GM19025 (cell line): ENCODE results near the gene SCNN1G.

ENCODE experiments used
- ATAC-seq: cut with Tn5 transposase; IDR thresholded peaks from one replicate; pipeline ENCODE4 v1.9.1; 2021; ENCODE audit warnings: mild to moderate bottlenecking, low read depth, moderate library complexity; ENCODE audit not compliant: unreplicated experiment

The SCNN1G gene

GRCh38 chr16:23149993-23150364 lies 32.6 kb upstream of the SCNN1G start:
- no peak for ATAC-seq

DNA sequence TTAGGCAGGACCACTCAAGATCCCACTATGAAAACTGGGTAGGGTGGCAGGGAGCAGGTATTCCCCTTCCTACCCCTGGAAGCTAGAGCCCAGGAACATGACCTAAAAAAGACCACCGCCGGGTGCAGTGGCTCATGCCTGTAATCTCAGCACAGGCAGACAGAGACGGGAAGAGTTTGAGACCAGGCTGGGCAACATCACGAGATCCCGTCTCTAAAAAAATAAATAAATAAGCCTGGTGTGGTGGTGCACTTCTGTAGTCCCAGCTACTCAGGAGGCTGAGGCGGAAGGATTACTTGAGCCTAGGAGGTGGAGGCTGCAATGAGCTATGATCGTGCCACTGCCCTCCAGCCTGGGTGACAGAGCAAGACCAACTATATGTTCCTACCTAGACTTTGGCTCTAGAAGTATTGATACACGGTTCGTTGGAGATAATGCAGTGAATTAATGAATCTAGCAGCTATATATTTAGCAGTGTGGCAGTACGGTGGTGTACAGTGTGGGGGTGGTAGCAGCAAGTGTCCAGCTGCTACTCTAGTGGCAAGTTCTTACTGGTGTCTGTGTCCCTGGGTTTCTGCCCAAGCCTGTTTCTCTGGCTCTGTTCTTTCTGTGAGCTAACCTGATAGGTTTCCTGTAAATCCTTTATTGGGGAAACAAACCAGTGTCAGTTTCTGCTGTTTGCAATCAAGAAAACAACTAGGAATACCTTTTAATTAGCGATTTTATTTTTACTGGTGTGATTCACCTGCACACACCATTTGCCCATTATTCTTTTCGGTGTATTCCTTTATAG lies 30.0 kb upstream of the SCNN1G start:
- ATAC-seq = no peak

DNA sequence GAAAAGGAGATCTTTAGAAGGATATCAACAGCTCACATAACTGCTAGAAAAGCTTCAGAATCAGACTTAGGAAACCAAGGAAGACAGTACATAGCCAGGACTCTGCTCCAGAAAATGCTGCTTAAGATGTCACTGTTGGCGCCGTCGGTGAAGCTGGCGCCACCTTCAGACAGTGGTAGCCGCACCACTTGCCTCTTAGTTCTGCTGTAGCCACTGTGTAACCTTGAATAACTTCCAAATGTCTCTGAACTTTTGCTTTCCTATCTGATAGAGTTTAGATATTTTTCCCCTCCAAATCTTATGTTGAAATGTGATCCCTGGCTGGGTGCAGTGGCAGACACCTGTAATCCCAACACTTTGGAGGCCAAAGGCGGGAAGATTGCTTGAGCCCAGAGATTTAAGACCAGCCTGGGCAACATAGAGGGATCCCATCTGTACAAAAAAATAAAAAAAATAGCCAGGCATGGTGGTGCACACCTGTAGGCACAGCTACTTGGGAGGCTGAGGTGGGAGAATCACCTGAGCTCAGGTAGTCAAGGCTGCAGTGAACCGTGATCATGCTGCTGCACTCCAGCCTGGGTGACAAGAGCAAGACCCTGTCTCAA lies 27.0 kb upstream of the SCNN1G start:
- no peak for ATAC-seq

GRCh38 chr16:23156110-23156509 lies 26.4 kb upstream of the SCNN1G start:
- ATAC-seq = no peak

GRCh38 chr16:23156946-23157460 lies 25.5 kb upstream of the SCNN1G start:
- ATAC-seq = no peak

DNA sequence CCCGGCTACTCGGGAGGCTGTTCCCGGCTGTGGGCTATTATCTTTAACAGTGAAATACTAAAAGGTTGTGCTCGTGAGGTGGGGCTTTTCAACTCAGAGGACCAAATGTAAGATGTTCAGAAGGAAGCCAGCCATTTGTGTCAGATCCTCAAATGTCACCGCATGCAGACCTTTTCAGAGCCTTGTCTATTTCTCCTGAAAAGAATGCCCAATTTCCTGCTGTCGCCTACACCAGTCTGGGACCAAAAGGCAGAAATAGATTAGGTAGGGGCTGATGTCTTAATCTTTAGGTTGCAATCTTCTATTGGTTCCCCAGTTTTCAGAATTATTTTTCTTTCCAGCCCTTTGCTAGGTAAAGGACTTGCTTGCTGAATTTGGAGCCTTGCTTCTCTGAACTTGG lies 24.4 kb upstream of the SCNN1G start:
- no peak for ATAC-seq

GRCh38 chr16:23160082-23160481 lies 22.5 kb upstream of the SCNN1G start:
- ATAC-seq = no peak

DNA sequence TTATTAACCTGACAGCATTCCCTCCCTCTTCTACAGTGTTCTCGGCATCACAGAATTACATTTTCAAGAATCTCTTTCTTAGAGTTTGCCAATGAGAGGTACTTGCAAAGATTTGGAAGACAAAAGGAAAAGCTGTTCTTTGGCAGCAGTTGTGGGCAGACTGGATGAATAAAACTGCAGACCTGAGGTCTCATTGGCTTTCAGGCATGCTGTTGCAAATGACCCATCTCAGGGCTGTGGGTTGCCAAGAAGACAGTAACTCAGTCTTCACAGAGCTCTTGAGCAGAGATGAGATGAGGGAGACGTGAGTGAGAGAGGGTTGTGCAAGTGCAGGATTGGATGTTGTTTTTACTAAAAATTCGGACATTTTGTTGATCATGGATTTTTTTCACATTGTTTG lies 22.0 kb upstream of the SCNN1G start:
- no peak for ATAC-seq

DNA sequence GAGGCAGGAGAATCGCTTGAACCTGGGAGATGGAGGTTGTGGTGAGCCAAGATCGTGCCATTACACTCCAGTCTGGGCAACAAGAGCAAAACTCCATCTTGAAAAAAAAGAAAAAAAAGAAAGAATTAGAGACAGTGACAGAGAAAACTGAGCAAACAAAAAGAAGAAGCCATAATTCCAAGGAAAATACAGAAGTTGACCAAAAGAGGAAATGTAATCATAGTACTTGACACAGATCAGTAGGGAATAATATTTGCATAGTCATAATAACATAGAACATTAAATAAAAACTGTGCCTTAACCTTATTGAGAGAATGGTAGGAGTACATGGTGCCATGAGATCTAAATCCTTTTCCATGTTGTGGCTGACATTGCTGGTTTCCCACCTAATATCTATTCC lies 18.6 kb upstream of the SCNN1G start:
- no peak for ATAC-seq

DNA sequence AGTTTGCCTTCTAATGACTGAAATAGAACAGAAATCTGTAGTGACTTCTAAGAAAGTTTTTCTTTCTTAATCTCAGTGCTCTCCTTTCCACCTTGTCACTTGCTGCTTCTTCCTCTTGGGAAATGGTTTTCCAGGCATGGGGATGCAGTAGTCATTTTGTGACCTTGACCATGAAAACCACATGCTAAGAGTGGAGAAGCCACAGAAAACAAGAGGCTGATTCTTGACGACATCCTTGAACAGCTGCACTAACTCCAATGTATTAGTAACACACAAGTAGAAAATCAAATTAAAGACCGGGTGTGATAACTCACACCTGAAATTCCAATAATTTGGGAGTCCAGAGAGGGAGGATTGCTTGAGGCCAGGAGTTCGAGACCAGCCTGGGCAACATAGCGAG lies 17.8 kb upstream of the SCNN1G start:
- no peak for ATAC-seq

GRCh38 chr16:23172583-23172982 lies 10.0 kb upstream of the SCNN1G start:
- no peak for ATAC-seq

- no peak for ATAC-seq
Observed at GRCh38 chr16:23172994-23173393, 9.6 kb upstream of the SCNN1G start.

DNA sequence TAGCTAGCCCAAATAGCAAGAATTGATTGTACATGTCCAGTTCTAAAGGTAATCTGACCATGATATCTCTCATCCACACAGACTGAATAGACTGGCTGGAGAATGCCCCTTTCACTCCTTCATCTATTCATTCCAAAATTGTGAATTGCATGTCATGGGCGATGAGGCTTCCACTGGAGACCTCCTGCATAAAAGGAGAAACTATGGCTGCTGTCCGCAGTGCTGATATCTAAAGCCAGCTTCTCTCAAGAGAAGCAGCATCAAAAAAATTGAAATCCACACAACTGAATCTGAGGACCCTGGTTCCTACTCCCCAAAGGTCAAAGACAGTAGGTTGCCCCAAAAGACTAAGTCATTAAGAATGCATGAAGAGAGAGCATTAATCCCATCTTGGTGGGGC lies 7.9 kb upstream of the SCNN1G start:
- no peak for ATAC-seq

DNA sequence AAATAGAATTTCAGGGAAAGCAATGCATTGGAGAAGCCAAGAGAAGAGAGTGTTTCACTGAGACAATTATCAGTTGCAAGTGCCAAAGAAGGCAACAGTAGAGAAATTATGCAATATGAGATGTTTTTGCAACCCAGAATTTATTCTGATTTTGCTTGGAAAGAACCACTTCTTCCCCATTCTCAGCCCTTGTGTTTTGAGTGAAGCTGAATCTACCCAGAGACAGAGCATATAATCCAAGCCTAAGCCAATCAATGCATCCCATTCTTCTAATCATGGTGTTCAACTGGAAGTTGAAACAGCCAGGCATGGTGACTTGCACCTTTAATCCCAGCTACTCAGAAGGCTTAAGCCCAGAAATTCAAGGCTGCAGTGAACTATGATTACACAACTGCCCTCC lies 6.9 kb upstream of the SCNN1G start:
- no peak for ATAC-seq

DNA sequence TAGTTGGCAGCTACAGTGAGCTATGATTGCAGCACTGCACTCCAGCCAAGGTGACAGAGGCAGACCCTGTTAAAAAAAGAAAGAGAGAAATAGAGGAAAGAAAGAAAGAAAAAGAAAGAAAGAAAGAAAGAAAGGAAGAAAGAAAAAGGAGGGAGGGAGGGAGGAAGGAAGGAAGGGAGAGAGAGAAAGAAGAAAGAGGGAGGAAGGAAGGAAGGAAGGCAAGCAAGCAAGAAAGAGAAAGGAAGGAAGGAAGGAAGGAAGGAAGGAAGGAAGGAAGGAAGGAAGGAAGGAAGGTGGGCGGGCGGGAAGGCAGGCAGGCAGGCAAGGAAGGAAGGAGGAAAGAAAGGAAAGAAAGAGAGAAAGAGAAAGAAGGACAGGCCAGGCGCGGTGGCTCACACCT lies 1.0 kb upstream of the SCNN1G start:
- ATAC-seq = no peak

GRCh38 chr16:23182206-23182678 lies 303 bp upstream of the SCNN1G start:
- ATAC-seq = peak; percentile 86

- no peak for ATAC-seq
Observed at GRCh38 chr16:23183543-23183862, 958 bp downstream of the SCNN1G start.

- no peak for ATAC-seq
Observed at GRCh38 chr16:23185656-23186055, 3.1 kb downstream of the SCNN1G start.

GRCh38 chr16:23186171-23186570 lies 3.6 kb downstream of the SCNN1G start:
- no peak for ATAC-seq

GRCh38 chr16:23187341-23187740 lies 4.8 kb downstream of the SCNN1G start:
- ATAC-seq = no peak

GRCh38 chr16:23188911-23189310 lies 6.4 kb downstream of the SCNN1G start:
- ATAC-seq = no peak
